ENCODE data around the gene MCF2. TPM values are rescaled to one million over a fixed set of nuclear protein-coding genes. Genes with fewer than 3 reads are reported as not detected.

MCF2 gene
- total and polyA plus RNA-seq, 10 of the 15 experiments (the other 5 are each of a cell fraction or from before 2014, with no cell fraction given), result 0.07 to 3.3 (median 0.42) TPM

- Histone ChIP-seq H2AFZ (ENCODE audit: control insufficient read depth, low read depth, low read length) (no peak overlapping the region), H3K79me2 (ENCODE audit: control insufficient read depth, insufficient read depth, low read length) (no peaks in the 10 kb centered on the region), H3K4me2 (ENCODE audit: control insufficient read depth, insufficient read depth) (no peak overlapping the region), H3K9ac (ENCODE audit: control insufficient read depth, insufficient read depth, low read length) (no peak overlapping the region), H3K9me3 (replicated peaks; ENCODE audit: control insufficient read depth, insufficient read depth, low read length) (no peaks in the 10 kb centered on the region), H3K36me3 (ENCODE audit: control insufficient read depth in 2 of 2, insufficient read depth in 2 of 2, low read length in 1 of 2) (no peaks in the 10 kb centered on the region), H4K20me1 (ENCODE audit: control insufficient read depth, insufficient read depth) (no peaks in the 10 kb centered on the region), H3K4me3 (no peak overlapping the region), H3K27me3 (replicated peaks in 1 of 2; ENCODE audit: control insufficient read depth in 2 of 2, insufficient read depth in 2 of 2, low read length in 1 of 2) (no peaks in the 10 kb centered on the region), H3K27ac (ENCODE audit: control insufficient read depth, insufficient read depth) (no peak overlapping the region), H3K4me1 (ENCODE audit: control insufficient read depth, insufficient read depth, low read length) (peaks cover under 1% of the 10 kb centered on the region)
- POLR2A ChIA-PET, result interaction anchor here (1.2 kb wide), 1 partner anchor 247 kb away, joined by 3 read pairs; no protein-coding TSS in a partner anchor
- SMC1A ChIA-PET (ENCODE audit: uncharacterized antibody, unreplicated experiment), result interaction anchor here (0.9 to 1.5 kb wide), 3 partner anchors 15 to 435 kb away, joined by 3 read pairs; no protein-coding TSS in a partner anchor
- TF ChIP-seq CUX1 (IDR thresholded peaks at IDR 0.05; ENCODE audit: insufficient replicate concordance, low read depth, low read length) (no peak), SP1 (IDR thresholded peaks at IDR 0.05; ENCODE audit: low read depth, low read length) (no peak), CTCF (IDR thresholded peaks at IDR 0.05 in 2 of 3, conservative IDR thresholded peaks at IDR 0.05 in 1 of 3; ENCODE audit: control insufficient read depth in 2 of 3, extremely low read depth in 1 of 3, insufficient read depth in 1 of 3, low read depth in 3 of 3, low read length in 3 of 3) (no peak), SMARCA5 (IDR thresholded peaks at IDR 0.05) (no peak), TBL1XR1 (IDR thresholded peaks at IDR 0.05; ENCODE audit: low read depth, low read length) (no peak)
- CTCF ChIA-PET, result interaction anchor here (0.8 to 2.3 kb wide), 9 partner anchors 9 to 434 kb away, joined by 3 to 8 read pairs (median 5); no protein-coding TSS in a partner anchor
- in situ Hi-C loops (cut with MboI), result no loop called here
- FAIRE-seq (no peak), ATAC-seq (no peak), DNase-seq (ENCODE audit: low read depth, low spot score) (no peak)
- intact Hi-C loops (cut with micrococcal nuclease; ENCODE audit: unreplicated experiment), result no loop called here
- no TSS peak for BruUV-seq (replicated peaks)
- RAD21 ChIA-PET (ENCODE audit: unreplicated experiment), result interaction anchor here (1.1 to 1.3 kb wide), 2 partner anchors 711 to 785 kb away, joined by 3 to 4 read pairs; no protein-coding TSS in a partner anchor
Observed at GRCh38 chrX:139560221-139560620, 147.7 kb downstream of the MCF2 start.
